Neural progenitor cell (in vitro differentiated cells): ENCODE measurements around the gene ARHGAP26. TPM values are rescaled to one million over a fixed set of nuclear protein-coding genes. Genes with fewer than 3 reads are reported as not detected.

Source experiments
- DNase-seq: peaks from one replicate; pipeline ENCODE4 v3.0.0-alpha.2; 2016; ENCODE audit warnings: low spot score
- H2AFZ ChIP-seq: fragments of 200-600 bp; sonication (generic); replicated peaks from 2 replicates; pipeline ENCODE4 v1.6.1; 2016; ENCODE audit warnings: antibody characterized with exemption
- H3F3A ChIP-seq: fragments of 200-600 bp; sonication (generic); 2 replicates; pipeline ENCODE4 v1.6.1; 2016; ENCODE audit warnings: antibody characterized with exemption, low read depth
- H3K27ac ChIP-seq: fragments of 200-600 bp; sonication (generic); 2 replicates; pipeline ENCODE4 v1.5.1; 2016; ENCODE audit warnings: mild to moderate bottlenecking
- H3K27me3 ChIP-seq: fragments of 200-600 bp; sonication (generic); 2 replicates; pipeline ENCODE4 v1.6.1; 2016; ENCODE audit warnings: mild to moderate bottlenecking, moderate library complexity
- H3K36me3 ChIP-seq: fragments of 200-600 bp; sonication (generic); 2 replicates; pipeline ENCODE4 v1.5.1; 2016
- H3K4me1 ChIP-seq: fragments of 200-600 bp; sonication (generic); 2 replicates; pipeline ENCODE4 v1.6.1; 2016; ENCODE audit warnings: mixed run types
- H3K4me2 ChIP-seq: fragments of 200-600 bp; sonication (generic); 2 replicates; pipeline ENCODE4 v1.6.1; 2016
- H3K4me3 ChIP-seq: fragments of 200-600 bp; sonication (generic); 2 replicates; pipeline ENCODE4 v1.5.1; 2016
- H3K79me2 ChIP-seq: fragments of 200-600 bp; sonication (generic); 2 replicates; pipeline ENCODE4 v1.6.1; 2016; ENCODE audit warnings: low read depth
- H3K9ac ChIP-seq: fragments of 200-600 bp; sonication (generic); 2 replicates; pipeline ENCODE4 v1.6.1; 2016
- H3K9me3 ChIP-seq: fragments of 200-600 bp; sonication (generic); 2 replicates; pipeline ENCODE4 v1.5.1; 2016; ENCODE audit warnings: low read depth
- H4K20me1 ChIP-seq: fragments of 200-600 bp; sonication (generic); 2 replicates; pipeline ENCODE4 v1.6.1; 2016; ENCODE audit warnings: low read depth
- H3K27ac Mint-ChIP-seq: 3 replicates; pipeline ENCODE4 v1.8.0; 2021; ENCODE audit warnings: mixed read lengths
- H3K27me3 Mint-ChIP-seq: 2 replicates; pipeline ENCODE4 v1.8.0; 2022; ENCODE audit warnings: low read depth, mild to moderate bottlenecking, inconsistent platforms, moderate library complexity, mixed read lengths; ENCODE audit not compliant: insufficient read depth
- H3K36me3 Mint-ChIP-seq: 3 replicates; pipeline ENCODE4 v1.8.0; 2021; ENCODE audit warnings: mixed read lengths
- H3K4me1 Mint-ChIP-seq: 3 replicates; pipeline ENCODE4 v1.8.0; 2021; ENCODE audit warnings: mixed read lengths
- H3K4me3 Mint-ChIP-seq: 3 replicates; pipeline ENCODE4 v1.8.0; 2021; ENCODE audit warnings: mild to moderate bottlenecking, moderate library complexity, mixed read lengths
- H3K9me3 Mint-ChIP-seq: 3 replicates; pipeline ENCODE4 v1.8.0; 2020; ENCODE audit warnings: mixed read lengths
- CTCF ChIP-seq: fragments of 200-600 bp; sonication (generic); IDR thresholded peaks from 2 replicates; pipeline ENCODE4 v1.5.1; 2017; ENCODE audit warnings: antibody characterized with exemption, mild to moderate bottlenecking
- EZH2 ChIP-seq: fragments of 200-600 bp; sonication (generic); IDR thresholded peaks from 2 replicates; pipeline ENCODE4 v1.6.1; 2017; ENCODE audit warnings: antibody characterized with exemption, mild to moderate bottlenecking, moderate library complexity
- EZH2phosphoT487 ChIP-seq: fragments of 200-600 bp; sonication (generic); IDR thresholded peaks from 2 replicates; pipeline ENCODE4 v1.6.1; 2017; ENCODE audit warnings: antibody characterized with exemption
- total RNA-seq: library from RNA; depleted of rRNA; stranded (reverse); fragments of >200 nt; gene quantifications from 2 replicates; pipeline ENCODE4 v1.2.3, GENCODE V29; 2015; ENCODE audit warnings: low replicate concordance

The ARHGAP26 gene
- total RNA-seq, 1 donor from 2014 or later, result 7.0 TPM

GRCh38 chr5:142957528-142957927 is 187.4 kb downstream of the ARHGAP26 start:
- Mint-ChIP-seq H3K9me3 (no peaks in the 10 kb centered on the region), H3K27ac (no peak overlapping the region), H3K27me3 (no peaks in the 10 kb centered on the region), H3K4me3 (no peak overlapping the region), H3K4me1 (no peaks in the 10 kb centered on the region), H3K36me3 (no peaks in the 10 kb centered on the region)
- H3K4me2 ChIP-seq, result no peak overlapping the region
- H2AFZ ChIP-seq, result no peak overlapping the region
- no peaks in the 10 kb centered on the region for H3K27me3 ChIP-seq
- no peak overlapping the region for H3K4me3 ChIP-seq
- no peaks in the 10 kb centered on the region for H4K20me1 ChIP-seq
- H3K9me3 ChIP-seq, result no peaks in the 10 kb centered on the region
- H3K79me2 ChIP-seq, result no peaks in the 10 kb centered on the region
- H3K4me1 ChIP-seq, result no peaks in the 10 kb centered on the region
- H3F3A ChIP-seq, result no peaks in the 10 kb centered on the region
- H3K27ac ChIP-seq, result no peak overlapping the region
- H3K36me3 ChIP-seq, result no peaks in the 10 kb centered on the region
- no peak for DNase-seq
- no peak for TF ChIP-seq CTCF
- no peak for TF ChIP-seq EZH2phosphoT487
- no peak for TF ChIP-seq EZH2
- no peak overlapping the region for H3K9ac ChIP-seq

- Histone ChIP-seq H3K4me1 (no peaks in the 10 kb centered on the region), H2AFZ (no peak overlapping the region), H3K36me3 (no peaks in the 10 kb centered on the region), H3K27ac (no peak overlapping the region), H3F3A (no peaks in the 10 kb centered on the region), H3K79me2 (no peaks in the 10 kb centered on the region), H3K27me3 (no peaks in the 10 kb centered on the region), H3K4me3 (no peak overlapping the region), H4K20me1 (no peaks in the 10 kb centered on the region), H3K9me3 (no peaks in the 10 kb centered on the region), H3K4me2 (no peak overlapping the region), H3K9ac (no peak overlapping the region)
- TF ChIP-seq CTCF (no peak), EZH2phosphoT487 (no peak), EZH2 (no peak)
- H3K27ac Mint-ChIP-seq, result no peak overlapping the region
- no peak overlapping the region for H3K4me3 Mint-ChIP-seq
- no peaks in the 10 kb centered on the region for H3K36me3 Mint-ChIP-seq
- no peaks in the 10 kb centered on the region for H3K9me3 Mint-ChIP-seq
- no peaks in the 10 kb centered on the region for H3K27me3 Mint-ChIP-seq
- no peak for DNase-seq
- no peaks in the 10 kb centered on the region for H3K4me1 Mint-ChIP-seq
Observed at GRCh38 chr5:142958944-142959682, 188.9 kb downstream of the ARHGAP26 start.

GRCh38 chr5:142959683-142960657 is 189.8 kb downstream of the ARHGAP26 start:
- no peak overlapping the region for H3K4me3 ChIP-seq
- no peak for DNase-seq
- no peaks in the 10 kb centered on the region for H3K4me1 Mint-ChIP-seq
- no peaks in the 10 kb centered on the region for H4K20me1 ChIP-seq
- TF ChIP-seq EZH2phosphoT487 (no peak), CTCF (no peak), EZH2 (no peak)
- no peak overlapping the region for H3K4me3 Mint-ChIP-seq
- no peaks in the 10 kb centered on the region for H3K4me1 ChIP-seq
- H3K9ac ChIP-seq, result no peak overlapping the region
- H3K27me3 ChIP-seq, result no peaks in the 10 kb centered on the region
- H3K9me3 ChIP-seq, result no peaks in the 10 kb centered on the region
- no peaks in the 10 kb centered on the region for H3F3A ChIP-seq
- H3K27me3 Mint-ChIP-seq, result no peaks in the 10 kb centered on the region
- H3K79me2 ChIP-seq, result no peaks in the 10 kb centered on the region
- H3K27ac ChIP-seq, result no peak overlapping the region
- no peaks in the 10 kb centered on the region for H3K36me3 ChIP-seq
- no peaks in the 10 kb centered on the region for H3K36me3 Mint-ChIP-seq
- H3K4me2 ChIP-seq, result no peak overlapping the region
- no peaks in the 10 kb centered on the region for H3K9me3 Mint-ChIP-seq
- no peak overlapping the region for H2AFZ ChIP-seq
- H3K27ac Mint-ChIP-seq, result no peak overlapping the region
